Ascending aorta (tissue), 2 donors: ENCODE results near the gene SCAF8. TPM values are rescaled to one million over a fixed set of nuclear protein-coding genes. Genes with fewer than 3 reads are reported as not detected.

Experiments used
- DNase-seq, 2 donors: peaks; one replicate each; pipeline ENCODE4 v3.0.0-alpha.2; 2019; ENCODE audit warnings: low spot score in 2 of 2
- H3K27ac ChIP-seq, 2 donors: fragments of 200-600 bp; sonication (generic); one replicate each; pipeline ENCODE4 v1.5.1; 2016 to 2017; ENCODE audit warnings: mild to moderate bottlenecking in 1 of 2
- H3K27me3 ChIP-seq: fragments of 200-600 bp; sonication (generic); one replicate; pipeline ENCODE4 v1.5.1; 2017
- H3K36me3 ChIP-seq, 2 donors: fragments of 200-600 bp; sonication (generic); one replicate each; pipeline ENCODE4 v1.5.1; 2016
- H3K4me1 ChIP-seq, 2 donors: fragments of 200-600 bp; sonication (generic); one replicate each; pipeline ENCODE4 v1.5.1; 2016 to 2017; ENCODE audit warnings: mild to moderate bottlenecking in 1 of 2
- H3K4me3 ChIP-seq, 2 donors: fragments of 200-600 bp; sonication (generic); one replicate each; pipeline ENCODE4 v1.5.1; 2016 to 2017; ENCODE audit warnings: mild to moderate bottlenecking in 1 of 2
- H3K9me3 ChIP-seq, 2 donors: fragments of 200-600 bp; sonication (generic); one replicate each; pipeline ENCODE4 v1.5.1; 2016
- intact Hi-C: fragments of 100-400 bp; cut with DNase I; formaldehyde crosslinking; loops from one replicate; pipeline ENCODE4 v1.15.1; 2023
- total RNA-seq: library from RNA; depleted of rRNA; stranded (reverse); fragments of >200 nt; gene quantifications from one replicate; pipeline ENCODE4 v1.1.0, GENCODE V29; 2016
- TF ChIP-seq, protein P1 (sequence below), 3 experiments: fragments of 200-600 bp in 2 of 3; fragments of 450-650 bp in 1 of 3; sonication (generic) in 2 of 3; IDR thresholded peaks; one replicate each; pipeline ENCODE4 v1.5.1; 2016 to 2019; ENCODE audit warnings: antibody characterized with exemption in 3 of 3, mild to moderate bottlenecking in 1 of 3, moderate library complexity in 1 of 3

The SCAF8 gene
- total RNA-seq, 1 donor from 2014 or later: 22.6 TPM

DNA sequence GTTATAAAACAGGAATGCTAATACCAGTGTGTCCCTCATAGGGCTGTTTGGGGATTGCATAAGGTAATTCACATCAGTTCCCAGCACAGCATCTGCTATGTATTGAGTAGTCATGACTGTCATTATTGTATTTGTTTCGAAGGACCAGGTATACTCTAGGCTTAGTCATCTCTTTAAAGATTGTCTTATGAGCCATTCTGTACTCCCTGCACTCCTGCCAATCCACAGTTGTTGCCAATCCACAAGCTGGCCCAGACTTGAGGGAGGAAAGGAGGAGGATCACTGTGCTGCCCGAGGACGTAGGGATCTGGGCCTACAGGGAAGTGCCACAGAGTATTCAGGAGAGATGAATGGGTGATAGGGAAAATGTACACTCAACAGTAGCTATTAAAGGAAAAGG lies 148.9 kb downstream of the SCAF8 start:
- Histone ChIP-seq H3K4me3 (no peak overlapping the region), H3K4me1 (no peaks in the 10 kb centered on the region), H3K27me3 (no peaks in the 10 kb centered on the region), H3K27ac (no peak overlapping the region), H3K36me3 (no peaks in the 10 kb centered on the region), H3K9me3 (no peaks in the 10 kb centered on the region)
- intact Hi-C loops: no loop called here
- DNase-seq: no peak
- TF ChIP-seq, protein P1, sequence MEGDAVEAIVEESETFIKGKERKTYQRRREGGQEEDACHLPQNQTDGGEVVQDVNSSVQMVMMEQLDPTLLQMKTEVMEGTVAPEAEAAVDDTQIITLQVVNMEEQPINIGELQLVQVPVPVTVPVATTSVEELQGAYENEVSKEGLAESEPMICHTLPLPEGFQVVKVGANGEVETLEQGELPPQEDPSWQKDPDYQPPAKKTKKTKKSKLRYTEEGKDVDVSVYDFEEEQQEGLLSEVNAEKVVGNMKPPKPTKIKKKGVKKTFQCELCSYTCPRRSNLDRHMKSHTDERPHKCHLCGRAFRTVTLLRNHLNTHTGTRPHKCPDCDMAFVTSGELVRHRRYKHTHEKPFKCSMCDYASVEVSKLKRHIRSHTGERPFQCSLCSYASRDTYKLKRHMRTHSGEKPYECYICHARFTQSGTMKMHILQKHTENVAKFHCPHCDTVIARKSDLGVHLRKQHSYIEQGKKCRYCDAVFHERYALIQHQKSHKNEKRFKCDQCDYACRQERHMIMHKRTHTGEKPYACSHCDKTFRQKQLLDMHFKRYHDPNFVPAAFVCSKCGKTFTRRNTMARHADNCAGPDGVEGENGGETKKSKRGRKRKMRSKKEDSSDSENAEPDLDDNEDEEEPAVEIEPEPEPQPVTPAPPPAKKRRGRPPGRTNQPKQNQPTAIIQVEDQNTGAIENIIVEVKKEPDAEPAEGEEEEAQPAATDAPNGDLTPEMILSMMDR (IDR thresholded peaks at IDR 0.05): no peak

Other genes starting within 250 kb of the SCAF8 start
- 9.7 TPM for gene CNKSR3, start 222.7 kb upstream of the SCAF8 start, total RNA-seq